Hepatocyte (in vitro differentiated cells): ENCODE results near the gene PAPPA2.

Experiments
- EZH2phosphoT487 ChIP-seq: fragments of 200-600 bp; sonication (generic); IDR thresholded peaks from one replicate; pipeline ENCODE4 v1.6.1; 2018; ENCODE audit warnings: antibody characterized with exemption, mild to moderate bottlenecking, low read depth, moderate library complexity; ENCODE audit not compliant: unreplicated experiment, severe bottlenecking
- TF ChIP-seq, protein P1 (sequence below): fragments of 200-600 bp; sonication (generic); IDR thresholded peaks from 2 replicates; pipeline ENCODE4 v1.5.1; 2016; ENCODE audit warnings: antibody characterized with exemption, mild to moderate bottlenecking; ENCODE audit not compliant: poor library complexity

DNA sequence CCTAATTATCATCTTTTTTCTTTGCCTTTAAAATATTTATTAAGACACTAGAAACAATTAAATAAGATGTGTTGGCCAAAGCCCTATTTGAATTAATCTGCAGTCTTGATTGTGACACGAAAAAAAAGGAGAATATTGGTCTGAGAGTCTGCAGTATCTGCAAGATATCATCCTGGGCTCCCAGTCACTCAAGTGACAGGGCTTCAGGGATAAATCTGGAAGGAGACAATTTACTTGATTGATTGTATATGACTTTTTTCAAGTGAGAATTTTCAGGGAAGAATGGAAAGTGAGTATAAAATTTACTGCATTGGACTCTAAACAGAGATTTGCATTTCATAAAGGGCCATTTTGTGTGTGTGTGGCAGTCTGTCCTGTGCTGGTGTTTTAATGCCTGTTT lies 233.7 kb downstream of the PAPPA2 start:
- TF ChIP-seq, protein P1, sequence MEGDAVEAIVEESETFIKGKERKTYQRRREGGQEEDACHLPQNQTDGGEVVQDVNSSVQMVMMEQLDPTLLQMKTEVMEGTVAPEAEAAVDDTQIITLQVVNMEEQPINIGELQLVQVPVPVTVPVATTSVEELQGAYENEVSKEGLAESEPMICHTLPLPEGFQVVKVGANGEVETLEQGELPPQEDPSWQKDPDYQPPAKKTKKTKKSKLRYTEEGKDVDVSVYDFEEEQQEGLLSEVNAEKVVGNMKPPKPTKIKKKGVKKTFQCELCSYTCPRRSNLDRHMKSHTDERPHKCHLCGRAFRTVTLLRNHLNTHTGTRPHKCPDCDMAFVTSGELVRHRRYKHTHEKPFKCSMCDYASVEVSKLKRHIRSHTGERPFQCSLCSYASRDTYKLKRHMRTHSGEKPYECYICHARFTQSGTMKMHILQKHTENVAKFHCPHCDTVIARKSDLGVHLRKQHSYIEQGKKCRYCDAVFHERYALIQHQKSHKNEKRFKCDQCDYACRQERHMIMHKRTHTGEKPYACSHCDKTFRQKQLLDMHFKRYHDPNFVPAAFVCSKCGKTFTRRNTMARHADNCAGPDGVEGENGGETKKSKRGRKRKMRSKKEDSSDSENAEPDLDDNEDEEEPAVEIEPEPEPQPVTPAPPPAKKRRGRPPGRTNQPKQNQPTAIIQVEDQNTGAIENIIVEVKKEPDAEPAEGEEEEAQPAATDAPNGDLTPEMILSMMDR = no peak
- no peak for TF ChIP-seq EZH2phosphoT487
